Measurements from ENCODE around the gene POLH. TPM values are rescaled to one million over a fixed set of nuclear protein-coding genes. Genes with fewer than 3 reads are reported as not detected.
A peak's percentile ranks its signal among the peaks of the same experiment; 100 is the strongest.
"Not testable (repeated sequence)": the region's sequence is repeated elsewhere in the genome, so short reads cannot be mapped to it uniquely, and the experiment has no call there.

Gene POLH
- total RNA-seq, 1 donor from 2014 or later: 10.8 TPM

DNA sequence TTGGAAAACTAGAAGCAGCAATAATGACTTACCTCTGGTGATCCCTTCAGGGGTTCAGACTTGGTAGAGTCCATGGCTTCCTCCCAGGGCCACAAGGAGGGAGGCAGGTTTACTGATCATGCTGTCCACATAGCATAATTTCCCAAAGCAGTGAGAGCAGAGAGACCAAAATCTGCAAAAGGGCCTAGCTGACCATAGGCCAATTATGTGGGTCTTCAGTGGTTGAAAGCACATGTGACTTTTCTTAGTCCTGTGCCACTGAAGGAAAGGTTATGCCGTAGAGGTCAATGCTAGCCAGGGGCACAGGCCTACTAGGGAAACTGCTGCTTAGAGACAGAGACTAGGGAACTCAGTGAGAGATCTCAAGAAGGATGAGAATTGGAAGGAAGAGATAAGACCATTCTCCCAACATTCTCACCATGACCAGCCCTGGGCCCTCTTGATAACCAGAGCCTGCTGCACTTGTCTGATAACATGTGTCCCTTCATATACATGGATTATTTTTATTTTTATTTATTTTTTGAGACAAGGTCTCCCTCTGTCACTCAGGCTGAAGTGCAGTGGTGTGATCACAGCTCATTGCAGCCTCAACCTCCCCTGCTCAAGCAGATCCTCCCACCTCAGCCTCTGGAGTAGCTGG lies 55.1 kb downstream of the POLH start:
- no peak for DNase-seq (ENCODE audit: low spot score)

DNA sequence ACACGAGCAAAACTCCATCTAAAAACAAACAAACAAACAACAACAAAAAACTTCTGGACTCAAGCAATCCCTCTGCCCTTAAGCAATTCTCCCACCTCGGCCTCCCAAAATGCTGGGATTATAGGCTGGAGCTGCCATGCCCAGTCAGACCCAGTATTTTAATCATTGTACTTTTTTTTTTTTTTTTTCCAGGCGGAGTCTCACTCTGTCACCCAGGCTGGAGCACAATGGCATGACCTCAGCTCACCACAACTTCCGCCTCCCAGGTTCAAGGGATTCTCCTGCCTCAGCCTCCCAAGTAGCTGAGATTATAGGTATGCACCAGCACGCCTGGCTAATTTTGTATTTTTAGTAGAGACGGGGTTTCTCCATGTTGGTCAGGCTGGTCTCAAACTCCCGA lies 57.0 kb downstream of the POLH start:
- DNase-seq (ENCODE audit: low spot score): not testable (repeated sequence)

DNA sequence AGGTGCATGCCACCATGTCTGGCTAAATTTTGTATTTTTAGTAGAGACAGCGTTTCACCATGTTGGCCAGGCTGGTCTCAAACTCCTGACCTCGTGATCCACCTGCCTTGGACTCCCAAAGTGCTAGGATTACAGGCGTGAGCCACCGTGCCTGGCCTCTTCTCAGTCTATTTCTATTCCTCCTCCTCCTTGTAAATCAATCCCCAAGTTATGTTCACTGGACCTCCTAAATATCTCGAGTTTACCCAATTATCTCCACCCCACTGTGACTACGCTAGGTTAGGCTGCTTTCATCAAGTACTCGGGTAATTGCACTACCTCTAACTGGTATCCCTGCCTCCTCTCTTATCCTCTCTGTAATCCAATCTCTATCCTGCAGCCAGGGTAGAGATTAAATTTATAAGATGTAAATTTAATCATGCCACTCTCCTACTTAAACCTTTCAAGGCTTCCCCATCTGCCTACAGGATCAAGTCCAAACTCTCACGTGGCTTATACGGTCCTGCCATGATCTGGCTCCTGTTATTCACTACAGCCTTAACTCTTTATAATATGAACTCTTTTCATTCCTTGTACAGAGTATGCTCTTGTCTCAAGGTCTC lies 58.8 kb downstream of the POLH start:
- no peak for DNase-seq (ENCODE audit: low spot score)

DNA sequence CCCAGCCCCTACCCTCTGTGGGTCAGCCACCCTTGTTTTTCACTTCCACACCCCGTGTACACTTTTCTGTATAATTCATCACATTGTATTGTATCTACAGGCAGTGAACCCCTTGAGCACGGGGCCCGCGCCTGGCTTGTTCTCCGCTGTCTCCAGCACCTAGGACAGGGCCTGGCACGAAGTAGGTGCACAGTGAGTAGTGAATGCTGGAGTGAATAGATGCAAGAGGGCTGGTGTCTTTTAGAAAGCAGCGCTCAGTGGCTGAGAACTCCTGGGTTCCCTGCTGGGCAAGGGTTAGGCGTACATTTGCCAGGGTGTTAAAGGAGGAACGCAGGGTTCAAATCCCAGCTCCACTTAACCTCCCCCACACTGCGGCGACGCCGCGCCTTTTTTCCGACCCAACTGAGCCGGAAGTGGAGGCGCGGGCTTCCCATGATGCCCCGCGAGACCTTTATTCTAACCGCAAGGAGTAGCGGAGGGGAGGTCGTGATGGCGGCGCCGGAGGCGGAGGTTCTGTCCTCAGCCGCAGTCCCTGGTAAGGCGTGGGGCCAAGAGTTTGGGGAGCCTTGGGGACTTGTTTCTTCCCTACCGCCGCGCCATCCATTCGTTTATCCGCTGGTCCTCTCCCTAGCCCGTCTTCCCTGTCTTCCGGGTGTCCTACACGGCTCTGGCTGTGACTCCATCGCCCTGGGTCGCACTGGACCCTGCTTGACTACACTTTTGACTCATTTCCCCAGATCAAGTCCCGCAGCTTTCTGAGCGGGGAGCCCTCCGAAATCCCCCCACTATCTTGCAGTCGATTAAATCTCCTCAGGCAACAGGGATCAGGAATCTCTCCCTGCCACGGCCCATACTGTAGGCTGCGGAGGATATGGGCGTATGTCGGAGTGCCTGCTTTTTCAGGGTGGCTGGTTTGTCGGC lies 59.7 kb downstream of the POLH start, which contains the start of gene MAD2L1BP:
MAD2L1BP (plus strand) TSS at position 454 of the 921 bp plus-strand sequence; CDS start at position 490, 36 bp downstream.
- DNase-seq (ENCODE audit: low spot score): peak; percentile 84

DNA sequence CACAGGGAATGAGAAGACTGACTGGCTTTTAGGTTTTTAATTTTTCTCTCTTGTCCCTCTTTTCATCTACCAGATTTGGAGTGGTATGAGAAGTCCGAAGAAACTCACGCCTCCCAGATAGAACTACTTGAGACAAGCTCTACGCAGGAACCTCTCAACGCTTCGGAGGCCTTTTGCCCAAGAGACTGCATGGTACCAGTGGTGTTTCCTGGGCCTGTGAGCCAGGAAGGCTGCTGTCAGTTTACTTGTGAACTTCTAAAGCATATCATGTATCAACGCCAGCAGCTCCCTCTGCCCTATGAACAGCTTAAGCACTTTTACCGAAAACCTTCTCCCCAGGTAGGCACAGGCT lies 60.3 kb downstream of the POLH start:
- DNase-seq (ENCODE audit: low spot score): no peak

DNA sequence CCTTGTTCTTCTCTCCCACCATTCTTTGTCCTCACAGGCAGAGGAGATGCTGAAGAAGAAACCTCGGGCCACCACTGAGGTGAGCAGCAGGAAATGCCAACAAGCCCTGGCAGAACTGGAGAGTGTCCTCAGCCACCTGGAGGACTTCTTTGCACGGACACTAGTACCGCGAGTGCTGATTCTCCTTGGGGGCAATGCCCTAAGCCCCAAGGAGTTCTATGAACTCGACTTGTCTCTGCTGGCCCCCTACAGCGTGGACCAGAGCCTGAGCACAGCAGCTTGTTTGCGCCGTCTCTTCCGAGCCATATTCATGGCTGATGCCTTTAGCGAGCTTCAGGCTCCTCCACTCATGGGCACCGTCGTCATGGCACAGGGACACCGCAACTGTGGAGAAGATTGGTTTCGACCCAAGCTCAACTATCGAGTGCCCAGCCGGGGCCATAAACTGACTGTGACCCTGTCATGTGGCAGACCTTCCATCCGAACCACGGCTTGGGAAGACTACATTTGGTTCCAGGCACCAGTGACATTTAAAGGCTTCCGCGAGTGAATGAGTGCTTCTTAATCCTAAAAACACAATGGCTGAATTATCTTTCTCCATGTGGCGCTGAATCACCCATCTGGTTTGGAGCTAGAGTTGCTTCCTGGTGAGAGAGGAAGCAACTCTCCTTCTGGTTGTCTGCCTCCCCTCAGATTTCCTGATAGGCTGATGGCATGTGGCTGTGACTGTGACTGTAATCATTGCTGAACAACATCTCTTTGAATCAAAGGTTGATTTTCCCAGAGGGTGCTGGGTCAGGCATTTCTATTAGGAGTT lies 64.2 kb downstream of the POLH start:
- no peak for DNase-seq (ENCODE audit: low spot score)

DNA sequence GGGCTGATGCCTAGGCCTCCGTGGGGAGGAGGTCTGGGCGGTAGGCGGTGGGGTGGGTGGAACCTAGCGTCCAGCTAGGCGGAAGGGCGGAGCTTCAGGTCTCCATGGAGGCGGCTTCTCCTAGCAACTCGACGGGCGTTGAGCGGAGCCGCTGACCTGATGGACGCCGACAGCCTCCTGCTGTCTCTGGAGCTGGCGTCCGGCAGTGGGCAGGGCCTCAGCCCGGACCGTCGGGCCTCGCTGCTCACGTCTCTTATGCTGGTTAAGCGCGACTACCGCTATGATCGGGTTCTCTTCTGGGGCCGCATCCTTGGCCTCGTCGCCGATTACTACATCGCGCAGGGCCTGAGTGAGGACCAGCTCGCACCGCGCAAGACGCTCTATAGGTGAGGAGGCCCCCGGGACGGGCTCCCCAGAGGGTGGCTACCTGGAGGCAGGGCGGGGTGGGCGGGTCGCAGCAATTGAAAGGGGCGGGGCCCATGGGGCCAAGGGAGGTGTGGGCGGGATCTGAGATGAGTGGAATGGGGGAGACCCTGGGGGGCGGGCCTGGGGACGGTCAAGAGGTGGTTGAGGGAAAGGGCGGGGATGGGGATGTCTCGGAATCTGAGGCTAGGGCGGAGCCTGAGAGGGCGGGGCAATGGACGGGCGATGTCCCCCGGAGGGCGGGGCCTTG lies 69.1 kb downstream of the POLH start, which contains the start of gene RSPH9:
RSPH9 (plus strand) TSS at position 97 of the 673 bp plus-strand sequence; CDS start at position 160, 63 bp downstream.
- no peak for DNase-seq (ENCODE audit: low spot score)

DNA sequence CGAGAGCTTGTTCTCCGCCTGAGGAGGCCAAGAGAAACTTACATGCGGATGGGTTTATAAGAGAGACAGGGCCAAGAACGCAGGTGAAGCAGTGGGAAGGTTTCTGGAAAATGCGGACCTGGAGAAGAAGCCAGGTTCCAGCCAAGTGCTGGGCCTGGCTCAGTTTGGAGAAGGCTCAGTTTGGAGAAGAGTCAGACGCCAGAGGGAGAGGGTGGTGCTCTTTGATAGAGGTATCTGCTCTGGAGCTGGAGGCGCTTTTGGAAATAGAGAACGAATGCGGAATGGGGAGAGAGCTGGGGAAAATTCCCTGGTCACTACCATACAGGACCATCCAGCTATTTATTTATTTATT lies 69.6 kb downstream of the POLH start:
- no peak for DNase-seq (ENCODE audit: low spot score)

DNA sequence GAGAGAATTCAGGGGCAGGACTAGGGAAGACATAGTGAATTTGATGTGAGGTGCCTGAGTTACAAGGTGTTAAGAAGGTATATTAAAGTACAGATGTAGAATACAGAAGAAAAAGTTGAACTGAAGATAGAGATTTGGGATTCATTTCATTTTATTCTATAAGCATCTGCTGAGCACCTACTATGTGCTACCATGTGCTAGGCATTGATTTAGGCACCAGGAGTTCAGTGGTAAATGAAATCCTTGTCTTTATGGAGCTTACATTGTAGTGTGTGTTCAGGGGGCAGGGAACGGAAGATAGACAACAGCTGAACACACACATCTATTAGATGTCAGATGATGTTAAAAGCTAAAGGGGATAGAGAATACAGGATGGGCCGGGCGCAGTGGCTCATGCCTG lies 71.6 kb downstream of the POLH start:
- DNase-seq (ENCODE audit: low spot score): no peak

DNA sequence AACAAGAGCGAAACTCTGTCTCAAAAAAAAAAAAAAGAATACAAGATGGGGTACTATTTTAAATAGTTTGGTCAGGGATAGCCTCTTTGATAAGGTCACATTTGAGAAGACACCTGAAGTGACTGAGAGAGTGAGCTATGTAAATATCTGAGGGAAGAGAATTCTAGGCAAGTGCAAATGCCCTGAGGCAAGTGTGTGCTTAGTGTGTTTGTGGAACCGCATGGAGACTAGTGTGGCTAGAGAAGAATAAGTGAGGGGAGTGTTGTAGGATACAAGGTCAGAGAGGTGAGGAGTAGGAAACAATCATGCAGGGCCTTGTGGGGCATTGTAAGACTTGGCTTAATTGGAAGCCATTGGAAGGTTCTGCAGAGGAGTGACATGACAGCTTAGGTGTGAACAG lies 72.3 kb downstream of the POLH start:
- DNase-seq (ENCODE audit: low spot score): no peak

DNA sequence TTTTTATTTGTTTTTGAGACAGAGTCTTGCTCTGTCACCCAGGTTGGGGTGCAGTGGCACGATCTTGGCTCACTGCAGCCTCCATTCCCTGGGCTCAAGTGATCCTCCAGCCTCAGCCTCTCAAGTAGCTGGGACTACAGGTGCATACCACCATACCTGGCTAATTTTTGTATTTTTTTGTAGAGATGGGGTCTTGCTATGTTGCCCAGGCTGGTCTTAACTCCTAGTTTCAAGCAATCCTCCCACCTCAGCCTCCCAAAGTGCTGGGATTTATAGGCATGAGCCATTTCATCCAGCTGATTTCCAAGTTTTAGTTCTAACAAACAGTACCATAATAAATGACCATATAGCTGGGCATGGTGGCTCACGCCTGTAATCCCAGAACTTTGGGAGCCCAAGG lies 76.8 kb downstream of the POLH start:
- not testable (repeated sequence) for DNase-seq (ENCODE audit: low spot score)

DNA sequence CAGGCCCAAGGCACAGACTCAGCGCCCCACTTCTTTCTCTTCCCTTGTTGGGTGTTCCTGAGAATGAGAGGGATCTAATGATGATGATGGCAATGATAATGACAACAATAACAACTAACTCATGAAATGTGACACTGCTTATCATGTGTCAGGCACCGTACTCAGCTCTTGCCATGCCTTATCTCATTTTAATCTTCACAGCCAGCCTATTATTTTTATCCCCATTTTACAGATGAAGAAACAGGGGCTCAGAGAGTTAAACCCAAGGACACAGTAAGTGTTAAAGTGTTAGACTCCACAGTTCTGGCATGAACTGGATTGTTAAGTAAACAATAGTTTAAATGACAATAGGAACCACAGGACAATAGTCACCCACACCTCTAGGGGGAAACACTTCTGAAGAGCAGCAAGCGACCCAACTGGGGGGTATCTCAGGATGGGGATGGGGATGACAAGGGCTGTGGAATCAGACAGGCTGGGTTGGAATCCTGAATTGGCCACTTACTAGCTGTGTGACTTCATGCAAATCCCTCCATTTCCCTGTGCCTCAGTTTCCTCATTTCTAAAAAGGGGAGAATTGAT lies 81.3 kb downstream of the POLH start:
- no peak for DNase-seq (ENCODE audit: low spot score)

DNA sequence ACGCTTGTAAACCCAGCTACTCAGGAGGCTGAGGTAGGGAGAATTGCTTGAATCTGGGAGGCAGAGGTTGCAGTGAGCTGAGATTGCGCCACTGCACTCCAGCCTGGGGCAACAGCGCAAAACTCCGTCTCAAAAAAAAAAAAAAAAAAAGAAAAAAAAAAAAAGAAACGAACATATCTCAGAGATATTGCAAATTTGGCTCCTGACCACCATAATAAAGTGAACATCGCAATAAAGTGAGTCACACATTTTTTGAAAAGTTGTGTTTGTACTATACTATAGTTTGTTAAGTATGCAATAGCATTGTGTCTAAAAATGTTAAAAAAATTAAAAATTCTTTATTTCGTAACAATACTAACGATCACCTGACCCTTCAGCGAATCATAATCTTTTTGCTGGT lies 82.2 kb downstream of the POLH start:
- DNase-seq (ENCODE audit: low spot score): no peak

DNA sequence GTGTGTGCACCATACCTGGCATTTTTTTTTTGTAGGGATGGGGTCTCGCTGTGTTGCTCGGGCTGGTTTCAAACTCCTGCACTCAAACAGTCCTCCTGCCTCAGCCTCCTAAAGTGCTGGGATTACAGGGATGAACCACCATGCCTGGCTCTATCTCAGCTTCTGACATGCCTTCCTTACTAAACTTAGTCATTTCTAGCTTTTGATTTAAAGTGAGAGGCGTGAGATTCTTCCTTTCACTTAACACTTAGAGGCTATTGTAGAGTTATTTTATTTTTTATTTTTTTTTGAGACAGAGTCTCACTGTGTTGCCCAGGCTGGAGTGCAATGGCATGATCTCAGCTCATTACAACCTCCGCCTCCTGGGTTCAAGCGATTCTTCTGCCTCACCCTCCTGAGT lies 87.0 kb downstream of the POLH start:
- DNase-seq (ENCODE audit: low spot score): not testable (repeated sequence)

Other genes starting within 250 kb of the POLH start
- 14.7 TPM for gene ZNF318, start 206.5 kb upstream of the POLH start, total RNA-seq
- 52.7 TPM for gene ABCC10, start 148.6 kb upstream of the POLH start, total RNA-seq
- gene DLK2, start 120.6 kb upstream of the POLH start, total RNA-seq: 3.2 TPM
- 36.5 TPM for gene TJAP1, start 98.6 kb upstream of the POLH start, total RNA-seq
- 0.57 TPM for gene LRRC73, start 65.8 kb upstream of the POLH start, total RNA-seq
- 84.6 TPM for gene YIPF3, start 59.3 kb upstream of the POLH start, total RNA-seq
- 60.4 TPM for gene POLR1C, start 59.1 kb upstream of the POLH start, total RNA-seq
- 47.9 TPM for gene XPO5, start 147 bp upstream of the POLH start, total RNA-seq
- 74.1 TPM for gene GTPBP2, start 53.1 kb downstream of the POLH start, total RNA-seq
- gene MAD2L1BP, start 59.7 kb downstream of the POLH start, total RNA-seq: 27.2 TPM
- 0.68 TPM for gene RSPH9, start 68.9 kb downstream of the POLH start, total RNA-seq
- 41.8 TPM for gene MRPS18A, start 111.6 kb downstream of the POLH start, total RNA-seq
- 261 TPM for gene VEGFA, start 194.0 kb downstream of the POLH start, total RNA-seq